SK-N-MC (cell line): ENCODE data around the gene LENG9.

Source experiments
- EZH2 ChIP-seq: fragments of 200-600 bp; sonication (generic); IDR thresholded peaks from one replicate; pipeline ENCODE4 v1.6.1; 2017; ENCODE audit warnings: antibody characterized with exemption
- FOXP2 ChIP-seq: optimal IDR thresholded peaks from 2 replicates; pipeline ENCODE3; 2011; ENCODE audit warnings: mild to moderate bottlenecking, moderate library complexity; ENCODE audit not compliant: insufficient read depth; ENCODE audit errors: extremely low read length, control extremely low read depth
- POLR2AphosphoS5 ChIP-seq: IDR thresholded peaks from 2 replicates; pipeline ENCODE4 v1.6.1; 2012; ENCODE audit warnings: mild to moderate bottlenecking, low read depth, low read length, borderline replicate concordance

DNA sequence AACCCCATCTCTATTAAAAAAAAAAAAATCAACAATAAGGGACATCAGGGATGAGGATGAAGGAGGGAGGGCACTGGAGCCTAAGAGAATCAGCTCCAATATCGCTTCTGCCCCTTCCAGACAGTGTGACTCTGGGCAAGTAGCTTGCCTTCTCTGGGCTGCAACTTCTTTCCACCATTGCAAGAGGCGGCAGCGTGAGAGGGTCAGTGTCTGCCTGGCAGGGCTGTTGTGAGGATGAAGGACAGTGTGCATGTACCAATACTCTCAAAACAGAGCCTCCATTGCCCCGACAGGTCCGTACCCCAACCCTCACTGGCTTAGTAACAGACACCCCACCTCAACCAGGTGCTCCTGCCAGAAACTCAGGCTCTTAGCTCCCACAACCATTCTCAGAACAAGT lies 29.9 kb downstream of the LENG9 start:
- TF ChIP-seq EZH2 (no peak), POLR2AphosphoS5 (no peak), FOXP2 (no peak)
